Measurements from ENCODE around the gene RUNX1. TPM values are rescaled to one million over a fixed set of nuclear protein-coding genes. Genes with fewer than 3 reads are reported as not detected.
A peak's percentile ranks its signal among the peaks of the same experiment; 100 is the strongest.

Gene RUNX1
- total RNA-seq, 2 donors from 2014 or later = 112 to 136 TPM

GRCh38 chr21:34884346-34884929, 164.7 kb downstream of the RUNX1 start:
- Mint-ChIP-seq H3K36me3 (ENCODE audit: low read depth) (peaks cover 91% of the 10 kb centered on the region), H3K27ac (peak overlapping the region; percentile 100), H3K9me3 (no peaks in the 10 kb centered on the region)

GRCh38 chr21:34883491-34884271, 165.4 kb downstream of the RUNX1 start:
- no peaks in the 10 kb centered on the region for H3K9me3 Mint-ChIP-seq

More at GRCh38 chr21:34884346-34884929, 164.7 kb downstream of the RUNX1 start:
- ATAC-seq (replicated peaks) = no peak
- Mint-ChIP-seq H3K27me3 (no peaks in the 10 kb centered on the region), H3K4me3 (peak overlapping the region; percentile 95), H3K4me1 (peaks cover 30% of the 10 kb centered on the region)

GRCh38 chr21:34882719-34883131, 166.4 kb downstream of the RUNX1 start:
- peak overlapping the region; percentile 100 for H3K27ac Mint-ChIP-seq
- H3K4me1 Mint-ChIP-seq = peaks cover 38% of the 10 kb centered on the region
- H3K27me3 Mint-ChIP-seq = no peaks in the 10 kb centered on the region
- H3K4me3 Mint-ChIP-seq = peak overlapping the region; percentile 95
- ATAC-seq (replicated peaks) = no peak
- H3K9me3 Mint-ChIP-seq = no peaks in the 10 kb centered on the region
- peaks cover 100% of the 10 kb centered on the region for H3K36me3 Mint-ChIP-seq (ENCODE audit: low read depth)

More at GRCh38 chr21:34883491-34884271, 165.4 kb downstream of the RUNX1 start:
- Mint-ChIP-seq H3K27ac (peak overlapping the region; percentile 100), H3K4me1 (peaks cover 32% of the 10 kb centered on the region), H3K27me3 (no peaks in the 10 kb centered on the region), H3K4me3 (peak overlapping the region; percentile 95), H3K36me3 (ENCODE audit: low read depth) (peaks cover 98% of the 10 kb centered on the region)
- no peak for ATAC-seq (replicated peaks)

GRCh38 chr21:34881839-34882371, 167.2 kb downstream of the RUNX1 start:
- H3K27ac Mint-ChIP-seq = peak overlapping the region; percentile 100
- H3K4me1 Mint-ChIP-seq = peaks cover 43% of the 10 kb centered on the region
- peak overlapping the region; percentile 95 for H3K4me3 Mint-ChIP-seq
- H3K36me3 Mint-ChIP-seq (ENCODE audit: low read depth) = peaks cover 100% of the 10 kb centered on the region
- H3K9me3 Mint-ChIP-seq = no peaks in the 10 kb centered on the region
- no peaks in the 10 kb centered on the region for H3K27me3 Mint-ChIP-seq
- ATAC-seq (replicated peaks) = peak; percentile 69

GRCh38 chr21:34881421-34881820, 167.7 kb downstream of the RUNX1 start:
- Mint-ChIP-seq H3K36me3 (ENCODE audit: low read depth) (peaks cover 100% of the 10 kb centered on the region), H3K27ac (peak overlapping the region; percentile 100), H3K4me1 (peaks cover 43% of the 10 kb centered on the region), H3K27me3 (no peaks in the 10 kb centered on the region), H3K4me3 (peak overlapping the region; percentile 95), H3K9me3 (no peaks in the 10 kb centered on the region)
- ATAC-seq (replicated peaks) = no peak

- Mint-ChIP-seq H3K27me3 (no peaks in the 10 kb centered on the region), H3K27ac (no peak overlapping the region), H3K4me3 (peak overlapping the region; percentile 95), H3K4me1 (peaks cover 49% of the 10 kb centered on the region), H3K9me3 (no peaks in the 10 kb centered on the region), H3K36me3 (ENCODE audit: low read depth) (peaks cover 100% of the 10 kb centered on the region)
- no peak for ATAC-seq (replicated peaks)
These were observed 168.7 kb downstream of the RUNX1 start for GRCh38 chr21:34880401-34880800.

- Mint-ChIP-seq H3K36me3 (ENCODE audit: low read depth) (peaks cover 100% of the 10 kb centered on the region), H3K4me1 (peaks cover 50% of the 10 kb centered on the region), H3K9me3 (no peaks in the 10 kb centered on the region), H3K27ac (peak overlapping the region; percentile 69), H3K4me3 (peak overlapping the region; percentile 29), H3K27me3 (no peaks in the 10 kb centered on the region)
- peak; percentile 43 for ATAC-seq (replicated peaks)
These were observed 170.2 kb downstream of the RUNX1 start for GRCh38 chr21:34878940-34879339.

GRCh38 chr21:34878501-34878900, 170.6 kb downstream of the RUNX1 start:
- Mint-ChIP-seq H3K27ac (peak overlapping the region; percentile 69), H3K9me3 (no peaks in the 10 kb centered on the region), H3K27me3 (no peaks in the 10 kb centered on the region), H3K4me1 (peaks cover 48% of the 10 kb centered on the region), H3K4me3 (peak overlapping the region; percentile 29), H3K36me3 (ENCODE audit: low read depth) (peaks cover 100% of the 10 kb centered on the region)
- ATAC-seq (replicated peaks) = no peak

- Mint-ChIP-seq H3K4me1 (peaks cover 46% of the 10 kb centered on the region), H3K27me3 (no peaks in the 10 kb centered on the region), H3K36me3 (ENCODE audit: low read depth) (peaks cover 100% of the 10 kb centered on the region), H3K9me3 (no peaks in the 10 kb centered on the region), H3K4me3 (peak overlapping the region; percentile 29), H3K27ac (peak overlapping the region; percentile 69)
- no peak for ATAC-seq (replicated peaks)
These were observed 171.5 kb downstream of the RUNX1 start for GRCh38 chr21:34877485-34878128.

- ATAC-seq (replicated peaks) = no peak
- Mint-ChIP-seq H3K27ac (peak overlapping the region; percentile 51), H3K4me3 (no peak overlapping the region), H3K36me3 (ENCODE audit: low read depth) (peaks cover 100% of the 10 kb centered on the region), H3K9me3 (no peaks in the 10 kb centered on the region), H3K27me3 (no peaks in the 10 kb centered on the region), H3K4me1 (peaks cover 45% of the 10 kb centered on the region)
These were observed 173.3 kb downstream of the RUNX1 start for GRCh38 chr21:34875830-34876229.

GRCh38 chr21:34874684-34875513, 174.2 kb downstream of the RUNX1 start:
- ATAC-seq (replicated peaks) = no peak
- peaks cover 100% of the 10 kb centered on the region for H3K36me3 Mint-ChIP-seq (ENCODE audit: low read depth)
- no peaks in the 10 kb centered on the region for H3K27me3 Mint-ChIP-seq

GRCh38 chr21:34871026-34871908, 177.8 kb downstream of the RUNX1 start:
- peak overlapping the region; percentile 28 for H3K27ac Mint-ChIP-seq
- H3K4me3 Mint-ChIP-seq = no peak overlapping the region
- H3K4me1 Mint-ChIP-seq = peaks cover 54% of the 10 kb centered on the region
- H3K9me3 Mint-ChIP-seq = no peaks in the 10 kb centered on the region
- peaks cover 100% of the 10 kb centered on the region for H3K36me3 Mint-ChIP-seq (ENCODE audit: low read depth)
- H3K27me3 Mint-ChIP-seq = no peaks in the 10 kb centered on the region
- ATAC-seq (replicated peaks) = no peak

More at GRCh38 chr21:34874684-34875513, 174.2 kb downstream of the RUNX1 start:
- Mint-ChIP-seq H3K4me3 (no peak overlapping the region), H3K27ac (no peak overlapping the region), H3K4me1 (peaks cover 44% of the 10 kb centered on the region), H3K9me3 (no peaks in the 10 kb centered on the region)

- Mint-ChIP-seq H3K27ac (no peak overlapping the region), H3K9me3 (no peaks in the 10 kb centered on the region), H3K4me1 (peaks cover 58% of the 10 kb centered on the region), H3K36me3 (ENCODE audit: low read depth) (peaks cover 100% of the 10 kb centered on the region), H3K4me3 (no peak overlapping the region), H3K27me3 (no peaks in the 10 kb centered on the region)
- ATAC-seq (replicated peaks) = no peak
These were observed 178.9 kb downstream of the RUNX1 start for GRCh38 chr21:34870246-34870645.
